ENCODE data around the gene ZNF528.

GRCh38 chr19:52415711-52416110 lies 18.1 kb downstream of the ZNF528 start:
- TF ChIP-seq EZH2 (IDR thresholded peaks at IDR 0.05) (no peak), POLR2AphosphoS5 (IDR thresholded peaks at IDR 0.05; ENCODE audit: borderline replicate concordance, low read depth, low read length) (no peak), FOXP2 (optimal IDR thresholded peaks at IDR 0.05; ENCODE audit: control extremely low read depth, extremely low read length, insufficient read depth) (no peak)

Measured in SK-N-MC (cell line).